NCI-H2029 (cell line): ENCODE data around the gene CD226.
"Not testable (repeated sequence)": the region's sequence is repeated elsewhere in the genome, so short reads cannot be mapped to it uniquely, and the experiment has no call there.

Experiments used
- DNase-seq: peaks from one replicate; lab custom pipeline; 2025; lab: John Stamatoyannopoulos, UW

CD226 gene

GRCh38 chr18:69956665-69957620 lies 9.3 kb upstream of the CD226 start:
- DNase-seq = no peak

GRCh38 chr18:69956057-69956456 lies 8.4 kb upstream of the CD226 start:
- no peak for DNase-seq

GRCh38 chr18:69954719-69955480 lies 7.2 kb upstream of the CD226 start:
- no peak for DNase-seq

GRCh38 chr18:69953191-69953590 lies 5.5 kb upstream of the CD226 start:
- no peak for DNase-seq

DNA sequence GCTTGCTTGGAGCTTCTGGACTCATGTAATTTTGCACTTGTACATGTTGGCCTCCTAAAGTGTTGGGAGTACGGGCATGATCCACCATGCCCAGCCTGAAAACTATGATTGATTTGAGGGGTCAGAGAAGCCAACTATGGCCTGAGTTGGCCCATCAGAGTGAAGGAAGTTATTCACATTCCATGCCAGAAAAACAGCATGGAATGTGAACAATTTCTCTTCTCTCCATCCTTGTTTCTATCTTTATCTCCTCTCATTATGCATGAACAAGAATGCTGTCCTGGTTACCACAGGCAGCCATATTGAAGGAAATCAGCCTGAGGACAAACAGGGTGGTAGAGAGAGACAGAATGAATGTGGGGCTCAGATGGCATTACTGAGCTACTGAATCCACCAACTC lies 3.5 kb upstream of the CD226 start:
- DNase-seq = no peak

DNA sequence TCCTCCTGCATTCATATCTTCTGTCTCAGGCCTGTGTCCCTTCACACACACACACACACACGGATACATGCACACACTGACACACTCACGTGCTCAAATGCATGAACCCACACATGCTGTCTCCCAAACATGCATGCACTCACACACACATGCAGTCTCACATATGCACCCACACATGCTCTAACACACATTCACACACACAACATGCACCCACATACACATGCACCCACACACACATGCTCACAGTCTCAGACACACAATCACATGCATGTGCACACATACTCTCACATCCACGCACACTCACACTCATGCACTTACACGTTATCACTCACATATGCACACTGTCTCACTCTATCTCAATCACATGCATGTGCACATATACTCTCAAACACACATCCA lies 1.9 kb upstream of the CD226 start:
- no peak for DNase-seq

DNA sequence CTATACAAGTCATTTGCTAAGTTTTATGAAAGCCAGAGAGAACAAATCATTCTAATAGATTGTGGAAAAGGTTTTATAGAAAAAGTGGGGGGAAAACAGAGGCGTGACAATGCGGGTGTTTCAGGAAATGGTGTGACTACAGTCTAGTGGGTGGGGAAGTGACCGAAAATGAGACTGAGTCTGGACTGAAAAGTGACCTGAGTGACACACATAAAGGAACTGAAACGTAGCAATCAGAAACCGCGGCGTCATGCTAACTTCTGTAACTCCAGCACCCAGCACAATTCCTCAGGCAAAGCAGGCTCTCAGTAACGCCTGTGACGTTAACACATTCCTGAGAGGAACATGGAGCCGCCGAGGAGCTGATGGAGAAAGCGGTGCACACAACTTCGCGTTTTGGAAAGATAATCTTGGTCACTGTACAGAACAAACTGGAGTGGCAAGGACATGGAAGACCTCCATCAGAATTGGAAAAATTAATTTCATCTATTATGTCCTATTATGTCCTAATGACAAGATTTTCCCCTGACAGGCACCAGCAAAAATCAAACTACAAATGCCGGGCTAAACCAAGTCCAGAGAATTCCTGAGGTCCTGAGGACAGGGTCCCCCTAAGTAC lies 1.4 kb upstream of the CD226 start:
- no peak for DNase-seq

- DNase-seq = no peak
Measured at GRCh38 chr18:69948256-69948655, 583 bp upstream of the CD226 start.

GRCh38 chr18:69946608-69947155 lies 991 bp downstream of the CD226 start:
- no peak for DNase-seq

DNA sequence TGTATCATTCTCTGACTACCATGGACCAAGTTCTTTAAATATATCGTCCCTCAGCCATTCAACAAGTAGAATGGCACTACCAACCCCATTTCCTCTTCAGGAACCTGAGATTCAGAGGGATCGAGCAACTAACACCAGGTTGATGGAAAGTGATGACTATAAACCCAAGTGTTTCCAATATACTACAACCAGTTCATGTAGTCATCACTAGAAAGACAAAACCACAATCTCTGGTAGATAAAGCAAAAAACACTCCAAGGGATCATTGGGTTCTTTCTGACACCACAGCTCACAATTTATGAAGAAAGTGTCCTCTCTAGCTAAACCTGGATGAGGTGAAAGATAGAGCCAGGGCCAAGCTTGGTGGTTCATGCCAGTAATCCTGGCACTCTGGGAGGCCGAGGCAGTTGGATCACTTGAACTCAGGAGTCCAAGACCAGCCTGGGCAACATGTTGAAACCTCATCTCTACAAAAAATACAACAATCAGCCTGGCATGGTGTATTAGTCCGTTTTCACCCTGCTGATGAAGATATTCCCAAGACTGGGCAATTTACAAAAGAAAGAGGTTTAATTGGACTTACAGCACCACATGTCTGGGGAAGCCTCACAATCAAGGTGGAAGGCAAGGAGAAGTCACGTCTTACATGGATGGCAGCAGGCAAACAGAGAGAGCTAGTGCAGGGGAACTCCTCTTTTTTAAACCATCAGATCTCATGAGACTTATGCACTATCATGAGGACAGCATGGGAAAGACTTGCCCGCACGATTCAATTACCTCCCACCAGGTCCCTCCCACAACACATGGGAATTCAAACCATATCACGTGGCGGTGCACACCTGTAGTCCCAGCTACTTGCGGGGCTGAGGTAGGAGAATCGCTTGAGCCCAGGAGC lies 2.2 kb downstream of the CD226 start:
- no peak for DNase-seq

GRCh38 chr18:69944436-69944835 lies 3.2 kb downstream of the CD226 start:
- DNase-seq = no peak

DNA sequence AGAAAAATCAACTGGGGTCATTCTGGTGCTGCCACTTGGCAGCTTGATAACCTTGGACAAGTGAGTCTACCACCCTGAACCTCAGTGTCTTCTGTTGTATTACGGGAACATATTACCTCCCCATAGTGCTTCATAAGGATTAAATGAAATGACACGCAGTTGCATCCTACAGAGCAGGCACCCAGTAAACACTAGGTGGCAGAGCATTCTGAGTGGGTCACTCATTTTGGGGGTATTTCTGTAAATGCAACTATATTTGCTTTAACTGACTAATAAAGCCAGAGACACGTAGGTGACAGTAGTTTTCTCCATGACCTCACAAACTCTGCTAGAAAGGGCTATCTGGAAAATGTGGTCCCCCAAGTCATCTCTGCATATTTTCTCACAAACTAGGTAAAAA lies 4.7 kb downstream of the CD226 start:
- no peak for DNase-seq

DNA sequence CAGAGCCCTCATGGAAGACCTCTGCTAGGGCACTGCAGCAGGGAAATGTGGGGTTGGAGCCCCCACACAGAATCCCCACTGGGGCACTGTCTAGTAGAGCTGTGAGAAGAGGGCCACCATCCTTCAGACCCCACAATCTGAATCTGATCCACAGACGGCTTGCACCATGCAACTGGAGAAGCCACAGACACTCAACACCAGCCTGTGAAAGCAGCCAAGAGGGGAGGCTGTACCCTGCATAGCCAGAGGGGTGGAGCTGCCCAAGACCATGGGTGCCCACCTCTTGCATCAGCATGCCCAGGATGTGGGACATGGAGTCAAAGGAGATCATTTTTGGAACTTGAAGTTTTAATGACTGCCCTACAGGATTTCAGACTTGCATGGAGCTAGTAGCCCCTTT lies 6.5 kb downstream of the CD226 start:
- DNase-seq = no peak

DNA sequence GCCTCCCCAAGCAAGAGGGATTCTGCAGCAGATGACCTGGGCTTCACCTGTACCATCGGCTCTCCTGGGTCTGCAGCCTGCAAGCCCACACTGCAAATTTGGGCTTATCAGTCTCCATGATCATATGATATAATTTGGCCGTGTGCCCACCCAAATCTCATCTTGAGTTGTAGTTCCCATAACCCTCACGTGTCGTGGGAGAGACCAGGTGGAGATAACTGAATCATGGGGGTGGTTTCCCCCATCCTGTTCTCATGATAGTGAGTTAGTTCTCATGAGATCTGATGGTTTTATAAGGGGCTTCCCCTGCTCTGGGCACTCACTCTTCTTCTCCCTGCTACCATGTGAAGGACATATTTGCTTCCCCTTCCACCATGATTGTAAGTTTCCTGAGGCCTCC lies 7.9 kb downstream of the CD226 start:
- DNase-seq = not testable (repeated sequence)

DNA sequence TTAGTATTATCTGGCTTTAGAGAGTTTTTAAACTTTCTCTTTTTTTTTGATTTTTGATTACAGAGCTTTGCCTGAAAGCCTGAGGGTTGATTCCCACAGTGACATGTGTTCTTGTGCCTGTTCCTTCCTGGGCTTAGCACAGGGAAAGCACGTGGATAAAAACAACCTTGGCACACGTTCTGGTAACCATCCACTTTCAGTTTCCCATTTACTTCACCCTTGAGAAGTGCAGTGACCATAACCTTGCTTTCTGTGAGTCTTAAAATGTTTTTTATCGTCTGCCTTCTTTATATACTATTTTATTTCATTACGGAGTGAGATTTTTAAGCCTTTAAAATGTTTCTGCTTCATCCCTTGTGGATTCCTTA lies 11.5 kb downstream of the CD226 start:
- DNase-seq = no peak

DNA sequence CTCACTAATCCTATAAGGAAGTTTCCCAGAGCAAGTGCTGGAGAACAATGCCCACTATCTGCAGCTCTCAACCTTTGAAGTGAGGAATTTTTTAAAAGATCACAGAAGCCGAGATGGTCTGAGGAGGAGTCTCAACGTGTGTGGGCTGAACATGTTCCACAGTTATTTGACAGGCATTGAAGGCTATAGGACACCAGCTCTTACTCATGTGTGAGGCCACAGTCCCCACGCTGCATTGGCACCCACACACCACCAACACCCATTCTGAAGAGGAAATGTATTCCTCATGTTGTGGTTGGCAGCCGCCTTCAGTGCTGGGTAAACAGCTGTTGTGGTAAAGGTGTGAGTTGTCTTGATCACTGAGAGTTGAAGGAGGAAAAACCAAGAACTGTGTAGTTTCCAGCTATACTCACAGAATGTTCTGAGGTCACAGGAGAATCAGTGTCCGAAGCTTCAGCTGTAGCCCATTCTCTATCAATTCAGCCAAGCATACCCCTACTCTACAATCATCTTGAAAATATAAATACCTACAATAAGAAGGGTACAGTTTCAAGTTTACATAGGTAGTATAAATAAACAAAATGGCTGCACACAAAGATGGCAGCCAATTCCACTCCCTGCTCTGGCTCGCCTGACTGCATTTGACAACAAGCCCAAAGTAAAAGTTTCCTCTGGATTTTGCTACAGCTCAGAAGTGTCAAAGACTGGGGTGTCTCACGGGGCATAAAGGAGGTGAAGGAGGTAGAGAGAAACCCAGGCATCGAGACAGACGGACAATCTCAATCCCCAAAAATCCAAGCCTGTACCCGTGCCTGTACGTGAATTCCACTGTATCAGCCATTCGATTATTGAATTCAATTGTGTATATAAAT lies 12.1 kb downstream of the CD226 start:
- DNase-seq = no peak

- no peak for DNase-seq
Measured at GRCh38 chr18:69934601-69935265, 12.9 kb downstream of the CD226 start.

DNA sequence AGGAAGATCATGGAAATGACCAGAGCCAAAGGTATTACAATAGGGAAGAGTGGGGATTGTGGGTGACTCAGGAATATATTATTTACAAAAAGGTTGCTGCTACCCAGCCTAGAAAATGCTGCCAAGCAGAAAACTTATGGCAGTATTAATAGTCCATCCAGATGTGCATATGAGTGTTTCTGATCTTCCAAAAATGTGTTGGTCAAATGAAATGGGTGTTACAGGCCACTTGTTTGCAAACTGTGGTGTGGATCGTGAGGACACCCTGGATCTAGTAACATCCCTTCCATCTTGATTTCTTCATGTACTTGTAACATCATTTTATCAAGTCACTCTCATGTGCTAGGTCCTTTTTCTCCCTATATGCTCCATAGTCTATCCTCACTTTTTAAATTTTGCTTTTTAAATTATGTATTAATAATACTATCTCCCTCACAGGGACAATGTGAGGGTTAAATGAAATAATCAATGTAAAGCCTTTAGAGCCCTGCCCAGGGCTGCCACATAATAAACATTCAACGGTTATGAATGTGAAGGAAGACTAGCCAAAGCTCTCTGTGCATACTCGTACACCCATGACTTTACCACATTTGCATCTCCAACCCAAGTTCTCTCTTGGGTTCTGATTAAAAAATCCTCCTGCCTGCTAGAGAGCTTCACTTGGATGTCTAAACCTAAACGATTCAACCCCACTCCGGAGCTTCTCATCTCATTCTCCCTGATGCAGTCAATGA lies 18.5 kb downstream of the CD226 start:
- no peak for DNase-seq

DNA sequence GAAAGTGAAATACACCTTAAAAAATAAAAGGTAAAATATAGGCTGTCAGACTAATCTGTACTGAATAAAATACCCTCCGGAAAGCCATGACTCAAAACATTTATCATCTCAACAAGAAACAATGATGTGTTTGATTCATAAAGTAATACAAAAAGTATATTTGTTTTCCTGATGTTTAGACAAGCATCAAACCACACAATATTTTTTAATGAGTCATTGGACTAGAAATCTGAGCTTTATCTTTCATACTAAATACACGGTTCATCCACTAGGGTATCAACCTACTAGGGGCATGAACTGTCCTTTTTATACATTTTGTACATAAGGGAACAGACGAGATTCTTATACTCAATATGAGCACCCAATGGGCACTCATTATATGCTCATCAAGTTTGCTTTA lies 31.3 kb downstream of the CD226 start:
- no peak for DNase-seq
